ENCODE results near the gene SSBP2.

- TF ChIP-seq POLR2AphosphoS5 (IDR thresholded peaks at IDR 0.05; ENCODE audit: low read depth, low read length): no peak
- no peak for TF ChIP-seq POLR2A (IDR thresholded peaks at IDR 0.05; ENCODE audit: low read depth, low read length)
- no peak for TF ChIP-seq TAF1 (IDR thresholded peaks at IDR 0.05; ENCODE audit: borderline replicate concordance, low read depth, low read length)
These were observed 141.0 kb downstream of the SSBP2 start for GRCh38 chr5:81609810-81610375.

Measured in GM12892 (cell line).